Ovary (tissue), 9 donors: Measurements from ENCODE around the gene LCP1. TPM values are rescaled to one million over a fixed set of nuclear protein-coding genes. Genes with fewer than 3 reads are reported as not detected.

ENCODE experiments used
- DNase-seq, 5 donors: peaks; one replicate each; pipeline ENCODE4 v3.0.0-alpha.2; 2019 to 2020
- H3K27ac ChIP-seq, 2 donors: fragments of 200-600 bp; one replicate each; pipeline versions ENCODE4 v1.5.1 to v1.8.0; 2019 to 2022
- H3K27me3 ChIP-seq: fragments of 200-600 bp; one replicate; pipeline ENCODE4 v1.8.0; 2022
- H3K36me3 ChIP-seq: fragments of 200-600 bp; sonication (generic); one replicate; pipeline ENCODE4 v1.5.1; 2019
- H3K4me1 ChIP-seq: one replicate; pipeline ENCODE4 v1.8.1; 2013; ENCODE audit warnings: mild to moderate bottlenecking, moderate library complexity; ENCODE audit not compliant: insufficient read depth
- H3K4me3 ChIP-seq: fragments of 200-600 bp; sonication (generic); one replicate; pipeline ENCODE4 v1.5.1; 2017
- H3K9me3 ChIP-seq, 2 donors: fragments of 200-600 bp in 1 of 2; sonication (generic) in 1 of 2; one replicate each; pipeline versions ENCODE4 v1.5.1 to v1.8.1; 2013 to 2019; ENCODE audit warnings: mild to moderate bottlenecking in 1 of 2, moderate library complexity in 1 of 2
- EP300 ChIP-seq: sonication (generic); formaldehyde crosslinking; IDR thresholded peaks from one replicate; pipeline ENCODE4 v1.6.1; 2017; ENCODE audit warnings: antibody characterized with exemption
- POLR2A ChIP-seq: fragments of 450-650 bp; IDR thresholded peaks from one replicate; pipeline ENCODE4 v1.6.1; 2017; ENCODE audit warnings: antibody characterized with exemption, mild to moderate bottlenecking, moderate library complexity
- WGBS, 3 donors: extraction: QIAGEN DNeasy Blood & Tissue Kit in 1 of 3; methylation state at CpG; one replicate each; pipeline versions ENCODE4 v1.1.5 to v1.1.7; 2013 to 2017; 5-methylcytosine and 5-hydroxymethylcytosine counted together
- intact Hi-C, 4 donors: fragments of 100-400 bp; cut with DNase I; formaldehyde crosslinking; loops; one replicate each; pipeline versions ENCODE4 v1.11.0 to v1.15.1; 2022 to 2023
- polyA plus RNA-seq, 2 donors: library from polyadenylated mRNA; stranded (reverse); fragments of 200-250 nt in 1 of 2; fragments of 350-450 nt in 1 of 2; fragmentation: Illumina TruSeq in 1 of 2; extraction: RNeasy Lipid Tissue Mini Kit (QIAGEN cat#74804) in 1 of 2; gene quantifications; one replicate each; pipeline ENCODE4 v1.2.3, GENCODE V29; 2013 to 2014
- total RNA-seq, 7 donors: library from RNA; depleted of rRNA in 2 of 7; stranded (reverse); fragments of >200 nt in 2 of 7; fragmentation: NEBNext Ultra II Directional in 3 of 7; extraction: Animal tissue kit (Norgen Biotek cat#: 25700) in 3 of 7; gene quantifications; one replicate each; pipeline versions ENCODE4 v1.1.0 to v1.2.4, GENCODE V29; 2016 to 2023
- TF ChIP-seq, protein P1 (sequence below), 3 donors: fragments of 450-650 bp in 2 of 3; fragments of 200-600 bp in 1 of 3; IDR thresholded peaks; one replicate each; pipeline versions ENCODE4 v1.5.1 to v1.8.0; 2016 to 2022; ENCODE audit warnings: antibody characterized with exemption in 3 of 3, mild to moderate bottlenecking in 1 of 3
- donor health status: DM: no; HTN: no; CAD: no; lungs with moderate emphysema.
- donor health status: DM: no; HTN: no; CAD: no.
- donor health status: Bipolar disorder and iron deficiency.
- donor health status: DM: yes; HTN: yes; CAD: no.
- donor health status: DM: no; HTN: no; CAD: no.
- donor health status: DM: yes; HTN: yes; CAD: no.

The LCP1 gene
- total and polyA plus RNA-seq, 9 donors = 5.7 to 56.9 (median 13.8) TPM

DNA sequence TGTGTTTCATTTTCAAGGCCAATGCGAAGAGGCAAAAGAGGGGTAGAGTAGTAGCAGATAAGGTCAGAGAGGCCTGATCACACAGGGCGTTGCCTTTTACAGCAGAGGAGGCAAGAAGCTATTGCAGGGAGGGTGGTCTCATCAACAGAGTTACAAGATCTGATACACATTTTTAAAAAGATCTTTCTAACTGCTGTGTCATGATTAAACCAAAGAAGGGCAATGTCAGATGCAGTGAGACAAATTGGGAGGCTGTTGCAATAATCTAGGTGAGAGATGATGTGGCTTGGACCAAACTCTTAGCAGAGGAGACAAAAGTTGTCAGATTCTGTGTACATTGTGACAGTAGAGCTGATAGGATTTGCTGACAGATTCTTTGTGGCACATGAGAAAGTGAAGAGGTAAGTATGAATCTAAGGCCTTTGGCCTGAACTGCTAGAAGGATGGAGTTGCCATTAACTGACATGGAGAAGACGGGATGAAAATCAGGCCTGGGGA is 16.8 kb upstream of the LCP1 start:
- Histone ChIP-seq H3K4me1 (no peaks in the 10 kb centered on the region), H3K4me3 (no peak overlapping the region), H3K9me3 (no peaks in the 10 kb centered on the region), H3K36me3 (no peaks in the 10 kb centered on the region), H3K27me3 (no peaks in the 10 kb centered on the region), H3K27ac (no peak overlapping the region)
- DNase-seq = no peak
- intact Hi-C loops = no loop called here
- 57 to 79% (median 61%) methylated on average over 3 of the region's 3 CpGs for WGBS, 3 donors
- TF ChIP-seq EP300 (no peak), POLR2A (no peak)
- TF ChIP-seq, protein P1, sequence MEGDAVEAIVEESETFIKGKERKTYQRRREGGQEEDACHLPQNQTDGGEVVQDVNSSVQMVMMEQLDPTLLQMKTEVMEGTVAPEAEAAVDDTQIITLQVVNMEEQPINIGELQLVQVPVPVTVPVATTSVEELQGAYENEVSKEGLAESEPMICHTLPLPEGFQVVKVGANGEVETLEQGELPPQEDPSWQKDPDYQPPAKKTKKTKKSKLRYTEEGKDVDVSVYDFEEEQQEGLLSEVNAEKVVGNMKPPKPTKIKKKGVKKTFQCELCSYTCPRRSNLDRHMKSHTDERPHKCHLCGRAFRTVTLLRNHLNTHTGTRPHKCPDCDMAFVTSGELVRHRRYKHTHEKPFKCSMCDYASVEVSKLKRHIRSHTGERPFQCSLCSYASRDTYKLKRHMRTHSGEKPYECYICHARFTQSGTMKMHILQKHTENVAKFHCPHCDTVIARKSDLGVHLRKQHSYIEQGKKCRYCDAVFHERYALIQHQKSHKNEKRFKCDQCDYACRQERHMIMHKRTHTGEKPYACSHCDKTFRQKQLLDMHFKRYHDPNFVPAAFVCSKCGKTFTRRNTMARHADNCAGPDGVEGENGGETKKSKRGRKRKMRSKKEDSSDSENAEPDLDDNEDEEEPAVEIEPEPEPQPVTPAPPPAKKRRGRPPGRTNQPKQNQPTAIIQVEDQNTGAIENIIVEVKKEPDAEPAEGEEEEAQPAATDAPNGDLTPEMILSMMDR (IDR thresholded peaks at IDR 0.05) = no peak

DNA sequence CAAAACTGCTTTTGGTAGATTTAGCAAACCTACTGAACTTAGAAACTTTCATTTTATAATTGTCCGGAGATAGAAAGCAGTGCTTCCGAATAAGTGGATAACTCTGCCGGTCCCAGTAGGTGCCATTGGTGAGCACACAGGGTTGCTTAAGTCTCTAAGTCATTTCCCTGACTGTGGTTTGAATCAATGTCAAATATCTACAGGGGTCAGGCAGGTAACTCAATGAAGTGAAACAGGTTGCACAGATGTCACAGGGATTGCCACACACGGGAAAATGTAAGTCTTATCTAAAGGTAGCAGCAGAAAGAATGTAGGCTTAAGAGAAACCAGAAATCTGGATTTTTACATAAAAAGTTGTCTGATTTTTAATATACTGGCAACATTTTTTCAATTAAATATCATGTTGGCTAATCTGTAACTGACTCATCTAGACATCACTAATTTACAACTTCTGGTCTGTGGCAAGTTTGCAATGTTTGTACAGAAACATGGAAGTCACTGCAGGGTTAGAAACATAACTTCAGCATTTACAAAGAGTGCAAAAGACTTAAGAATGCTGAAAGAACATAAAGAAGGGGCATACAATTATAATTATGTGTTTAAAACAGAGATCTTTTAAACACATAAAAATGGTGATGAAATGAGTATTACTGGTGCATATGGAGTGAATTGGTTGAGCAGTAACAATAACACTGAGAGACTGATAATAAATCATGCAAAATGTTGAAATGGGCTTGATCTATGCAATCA is 15.5 kb upstream of the LCP1 start:
- intact Hi-C loops = no loop called here
- Histone ChIP-seq H3K9me3 (no peaks in the 10 kb centered on the region), H3K36me3 (no peaks in the 10 kb centered on the region), H3K4me1 (no peaks in the 10 kb centered on the region), H3K27me3 (no peaks in the 10 kb centered on the region), H3K27ac (no peak overlapping the region), H3K4me3 (no peak overlapping the region)
- WGBS, 3 donors = 71 to 81% (median 78%) methylated on average over 4 of the region's 4 CpGs
- TF ChIP-seq, protein P1 (IDR thresholded peaks at IDR 0.05) = no peak
- TF ChIP-seq EP300 (no peak), POLR2A (no peak)
- DNase-seq = no peak

DNA sequence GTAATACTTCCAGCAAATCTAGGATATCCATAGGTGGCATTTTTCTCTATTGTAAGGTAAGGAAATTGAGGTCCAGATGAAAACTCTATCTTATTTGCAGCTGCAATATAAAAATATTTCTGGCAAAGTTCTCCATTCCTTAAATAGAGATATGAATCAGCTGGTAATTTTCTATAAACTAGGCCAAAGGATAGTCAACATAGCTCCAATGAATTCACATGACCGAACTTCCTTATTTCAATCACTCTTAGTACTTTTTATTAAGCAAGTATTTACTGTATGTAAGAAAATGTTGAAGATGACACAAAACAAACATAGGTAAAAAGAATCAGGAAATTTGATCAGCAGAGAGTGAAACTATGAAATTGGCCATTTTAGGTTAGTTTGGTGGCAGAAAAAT is 13.0 kb upstream of the LCP1 start:
- intact Hi-C loops = no loop called here
- no peaks in the 10 kb centered on the region for H3K4me1 ChIP-seq
- H3K27me3 ChIP-seq = no peaks in the 10 kb centered on the region
- no peak overlapping the region for H3K4me3 ChIP-seq
- no peaks in the 10 kb centered on the region for H3K9me3 ChIP-seq
- no peak for DNase-seq
- 90 to 98% (median 90%) methylated on average over 1 of the region's 1 CpG for WGBS, 3 donors
- no peaks in the 10 kb centered on the region for H3K36me3 ChIP-seq
- TF ChIP-seq POLR2A = no peak
- H3K27ac ChIP-seq = no peak overlapping the region

DNA sequence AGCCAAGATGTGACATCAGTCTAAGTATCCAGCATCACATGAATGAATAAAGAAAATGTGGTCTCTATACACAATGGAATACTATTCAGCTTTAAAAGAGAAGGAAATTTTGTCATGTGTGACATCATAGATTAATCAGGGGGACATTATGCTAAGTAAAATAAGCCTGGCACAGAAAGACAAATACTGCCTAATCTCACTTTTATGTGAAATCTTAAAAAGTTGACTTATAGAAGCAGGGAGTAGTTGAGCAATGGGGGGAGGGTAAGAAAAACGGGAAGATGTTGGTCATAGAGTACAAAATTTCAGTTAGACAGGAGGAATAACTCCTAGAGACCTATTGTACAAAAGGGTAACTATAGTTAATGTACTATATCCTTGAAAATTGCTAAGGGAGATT is 10.4 kb upstream of the LCP1 start:
- no peak for DNase-seq
- intact Hi-C loops = no loop called here
- no peaks in the 10 kb centered on the region for H3K27me3 ChIP-seq
- no peaks in the 10 kb centered on the region for H3K36me3 ChIP-seq
- no peak overlapping the region for H3K27ac ChIP-seq
- no peak overlapping the region for H3K4me3 ChIP-seq
- TF ChIP-seq POLR2A (no peak), EP300 (no peak)
- TF ChIP-seq, protein P1 (IDR thresholded peaks at IDR 0.05) = no peak
- H3K9me3 ChIP-seq = no peaks in the 10 kb centered on the region
- H3K4me1 ChIP-seq = no peaks in the 10 kb centered on the region
- 28 to 42% (median 33%) methylated on average over 1 of the region's 1 CpG for WGBS, 3 donors

DNA sequence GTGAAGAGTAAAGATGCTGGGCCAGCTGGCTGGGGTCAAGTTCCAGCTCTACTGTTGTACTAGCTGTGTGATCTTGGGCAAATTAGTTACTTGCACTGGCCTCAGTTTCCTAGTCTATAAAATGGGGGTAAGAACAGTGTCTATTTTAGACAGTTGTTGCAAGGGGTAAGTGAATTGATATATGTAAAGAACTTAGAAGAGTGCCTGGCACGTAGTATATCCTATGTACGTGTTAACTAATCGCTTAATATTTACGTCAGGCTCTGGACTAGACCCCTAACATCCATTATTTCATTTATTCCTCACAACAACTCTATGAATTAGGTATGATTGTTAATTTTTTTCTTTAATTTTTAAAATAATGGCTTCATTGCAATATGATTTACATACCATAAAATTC is 3.7 kb upstream of the LCP1 start:
- WGBS, 3 donors = 82 to 85% (median 84%) methylated on average over 4 of the region's 4 CpGs
- DNase-seq = no peak
- no peaks in the 10 kb centered on the region for H3K9me3 ChIP-seq

More for the DNA sequence above, 3.7 kb upstream of the LCP1 start:
- no peaks in the 10 kb centered on the region for H3K27me3 ChIP-seq
- no peak overlapping the region for H3K27ac ChIP-seq
- no peak for TF ChIP-seq EP300
- TF ChIP-seq POLR2A = no peak
- TF ChIP-seq, protein P1 (IDR thresholded peaks at IDR 0.05) = no peak
- no peaks in the 10 kb centered on the region for H3K4me1 ChIP-seq
- intact Hi-C loops = no loop called here
- H3K36me3 ChIP-seq = no peaks in the 10 kb centered on the region
- no peak overlapping the region for H3K4me3 ChIP-seq
